NCI-H82 treated with DMSO at 0.1 percent for 48 hours (cell line): ENCODE measurements around the gene IARS2.
"Not testable (repeated sequence)": the region's sequence is repeated elsewhere in the genome, so short reads cannot be mapped to it uniquely, and the experiment has no call there.

Experiments used
- DNase-seq: peaks from one replicate; lab custom pipeline; 2025; ENCODE audit not compliant: unreplicated experiment; lab: John Stamatoyannopoulos, UW

IARS2 gene

GRCh38 chr1:220112600-220112999 lies 18.7 kb downstream of the IARS2 start:
- not testable (repeated sequence) for DNase-seq

- DNase-seq = no peak
Measured at GRCh38 chr1:220113136-220113695, 19.3 kb downstream of the IARS2 start.

GRCh38 chr1:220119043-220119512 lies 25.1 kb downstream of the IARS2 start:
- DNase-seq = no peak

GRCh38 chr1:220121791-220122530 lies 28.0 kb downstream of the IARS2 start:
- no peak for DNase-seq

- DNase-seq = no peak
Measured at GRCh38 chr1:220123066-220123465, 29.1 kb downstream of the IARS2 start.

- DNase-seq = no peak
Measured at GRCh38 chr1:220123889-220124288, 30.0 kb downstream of the IARS2 start.

GRCh38 chr1:220124542-220124941 lies 30.6 kb downstream of the IARS2 start:
- no peak for DNase-seq

GRCh38 chr1:220127076-220127475 lies 33.1 kb downstream of the IARS2 start:
- DNase-seq = no peak

- DNase-seq = no peak
Measured at GRCh38 chr1:220129479-220130210, 35.7 kb downstream of the IARS2 start.

- DNase-seq = no peak
Measured at GRCh38 chr1:220135755-220136154, 41.8 kb downstream of the IARS2 start.

GRCh38 chr1:220137019-220137786 lies 43.3 kb downstream of the IARS2 start:
- DNase-seq = no peak

GRCh38 chr1:220139966-220140365 lies 46.0 kb downstream of the IARS2 start:
- no peak for DNase-seq

- DNase-seq = no peak
Measured at GRCh38 chr1:220144051-220144450, 50.1 kb downstream of the IARS2 start.

- no peak for DNase-seq
Measured at GRCh38 chr1:220149742-220150141, 55.8 kb downstream of the IARS2 start.

GRCh38 chr1:220151454-220151853 lies 57.5 kb downstream of the IARS2 start:
- no peak for DNase-seq

- no peak for DNase-seq
Measured at GRCh38 chr1:220153147-220153546, 59.2 kb downstream of the IARS2 start.

- DNase-seq = no peak
Measured at GRCh38 chr1:220156620-220157146, 62.8 kb downstream of the IARS2 start.

GRCh38 chr1:220157738-220158137 lies 63.8 kb downstream of the IARS2 start:
- no peak for DNase-seq

GRCh38 chr1:220158530-220158929 lies 64.6 kb downstream of the IARS2 start:
- not testable (repeated sequence) for DNase-seq

GRCh38 chr1:220159041-220159440 lies 65.1 kb downstream of the IARS2 start:
- DNase-seq = no peak

GRCh38 chr1:220160027-220160426 lies 66.1 kb downstream of the IARS2 start:
- DNase-seq = no peak
